GM12878 (cell line): ENCODE results near the gene PUM2. TPM values are rescaled to one million over a fixed set of nuclear protein-coding genes. Genes with fewer than 3 reads are reported as not detected.

Experiments
- ATAC-seq: fragments of 200-7000 bp; cut with Tn5 transposase; 3 replicates; pipeline ENCODE4 v1.9.1; 2020; ENCODE audit warnings: mild to moderate bottlenecking, moderate library complexity
- BruUV-seq: library from RNA; stranded (reverse); fragments of 400-500 nt; replicated peaks from 2 replicates; lab custom pipeline; 2021; lab: Mats Ljungman, UMichigan
- CTCF ChIA-PET: fragments of 300-600 bp; sonication (Branson Sonifier 250); formaldehyde crosslinking; extraction: SDS; loops from one replicate; lab custom pipeline; 2021; ENCODE audit warnings: inconsistent platforms; lab: Yijun Ruan, JAX
- POLR2A ChIA-PET: fragments of 350-600 bp; formaldehyde crosslinking; extraction: SDS; loops from one replicate; lab custom pipeline; 2021; ENCODE audit warnings: inconsistent platforms; lab: Charles Lee
- RAD21 ChIA-PET: fragments of 300-600 bp; sonication (Branson Sonifier 250); formaldehyde crosslinking; loops from one replicate; lab custom pipeline; 2023; ENCODE audit warnings: antibody characterized with exemption; ENCODE audit not compliant: unreplicated experiment; lab: Charles Lee
- SMC1A ChIA-PET: fragments of 300-600 bp; sonication (Branson Sonifier 250); formaldehyde crosslinking; loops from one replicate; lab custom pipeline; 2023; ENCODE audit not compliant: unreplicated experiment, uncharacterized antibody; lab: Charles Lee
- DNase-seq: peaks from one replicate; pipeline ENCODE4 v3.0.0-alpha.2; 2011; ENCODE audit warnings: low read depth, low spot score
- FAIRE-seq: peaks from 3 replicates; lab custom pipeline; 2011; peaks lifted over from hg19 to GRCh38; lab: Jason Lieb, UNC
- H2AFZ ChIP-seq: 2 replicates; pipeline ENCODE4 v1.6.0; 2011; ENCODE audit warnings: low read depth, low read length, control low read depth; ENCODE audit not compliant: control insufficient read depth
- H3K27ac ChIP-seq: 2 replicates; pipeline ENCODE4 v1.5.1; 2011; ENCODE audit warnings: control low read depth; ENCODE audit not compliant: control insufficient read depth, insufficient read depth
- H3K27me3 ChIP-seq, 2 experiments: replicated peaks in 1 of 2; 2 replicates each; pipeline versions ENCODE4 v1.6.0 to v1.6.1; 2011; ENCODE audit warnings: low read length in 1 of 2; ENCODE audit not compliant: control insufficient read depth in 2 of 2, insufficient read depth in 2 of 2
- H3K36me3 ChIP-seq, 2 experiments: 2 replicates each; pipeline ENCODE4 v1.5.1; 2011; ENCODE audit warnings: low read length in 1 of 2; ENCODE audit not compliant: control insufficient read depth in 2 of 2, insufficient read depth in 2 of 2
- H3K4me1 ChIP-seq: 2 replicates; pipeline ENCODE4 v1.6.1; 2011; ENCODE audit warnings: mild to moderate bottlenecking, low read length, moderate library complexity, mixed read lengths; ENCODE audit not compliant: control insufficient read depth, insufficient read depth
- H3K4me2 ChIP-seq: 2 replicates; pipeline ENCODE4 v1.6.0; 2011; ENCODE audit warnings: control low read depth; ENCODE audit not compliant: control insufficient read depth, insufficient read depth
- H3K4me3 ChIP-seq: fragments of 200-600 bp; sonication (generic); 2 replicates; pipeline ENCODE4 v1.5.1; 2016
- H3K79me2 ChIP-seq: 2 replicates; pipeline ENCODE4 v1.6.0; 2011; ENCODE audit warnings: low read length; ENCODE audit not compliant: control insufficient read depth, insufficient read depth
- H3K9ac ChIP-seq: 2 replicates; pipeline ENCODE4 v1.8.0; 2011; ENCODE audit warnings: low read length, control low read depth, mixed read lengths; ENCODE audit not compliant: control insufficient read depth, insufficient read depth
- H3K9me3 ChIP-seq: replicated peaks from 3 replicates; pipeline ENCODE4 v1.5.1; 2011; ENCODE audit warnings: mild to moderate bottlenecking, low read length; ENCODE audit not compliant: control insufficient read depth, insufficient read depth
- H4K20me1 ChIP-seq: 2 replicates; pipeline ENCODE4 v1.6.0; 2011; ENCODE audit not compliant: control insufficient read depth, insufficient read depth
- ATF2 ChIP-seq: IDR thresholded peaks from 2 replicates; pipeline ENCODE4 v1.6.1; 2012; ENCODE audit warnings: low read length, inconsistent platforms
- ATF7 ChIP-seq: fragments of 450-650 bp; IDR thresholded peaks from 2 replicates; pipeline ENCODE4 v1.6.1; 2016; ENCODE audit warnings: low read depth, mild to moderate bottlenecking
- EP300 ChIP-seq, 2 experiments: fragments of 150-350 bp in 1 of 2; IDR thresholded peaks; 2 replicates each; pipeline ENCODE4 v1.6.1; 2011 to 2012; ENCODE audit warnings: low read depth in 2 of 2, low read length in 2 of 2, borderline replicate concordance in 1 of 2, improper control_type of control experiment in 1 of 2, inconsistent platforms in 1 of 2; ENCODE audit not compliant: control insufficient read depth in 1 of 2
- FOXM1 ChIP-seq: IDR thresholded peaks from 2 replicates; pipeline ENCODE4 v1.6.1; 2012; ENCODE audit warnings: low read depth, mild to moderate bottlenecking, inconsistent platforms, low read length, moderate library complexity
- IRF4 ChIP-seq: IDR thresholded peaks from 2 replicates; pipeline ENCODE4 v1.6.1; 2011; ENCODE audit warnings: low read depth, low read length
- MLLT1 ChIP-seq: fragments of 450-650 bp; IDR thresholded peaks from 2 replicates; pipeline ENCODE4 v1.6.1; 2016; ENCODE audit warnings: mild to moderate bottlenecking
- MTA3 ChIP-seq: IDR thresholded peaks from 2 replicates; pipeline ENCODE4 v1.6.1; 2012; ENCODE audit warnings: low read length, inconsistent platforms, borderline replicate concordance
- NBN ChIP-seq: fragments of 450-650 bp; IDR thresholded peaks from 2 replicates; pipeline ENCODE4 v1.6.1; 2016
- NFYB ChIP-seq: IDR thresholded peaks from 2 replicates; pipeline ENCODE4 v1.6.1; 2011; ENCODE audit warnings: low read depth, mild to moderate bottlenecking, low read length, improper control_type of control experiment, moderate library complexity; ENCODE audit not compliant: insufficient read depth
- POLR2AphosphoS2 ChIP-seq: IDR thresholded peaks from 2 replicates; pipeline ENCODE4 v1.6.1; 2011; ENCODE audit warnings: low read depth, mild to moderate bottlenecking, low read length, improper control_type of control experiment, moderate library complexity
- RAD21 ChIP-seq: IDR thresholded peaks from 2 replicates; pipeline ENCODE4 v1.6.1; 2011; ENCODE audit warnings: mild to moderate bottlenecking, low read depth, low read length, moderate library complexity; ENCODE audit not compliant: insufficient read depth
- RCOR1 ChIP-seq: conservative IDR thresholded peaks from 2 replicates; pipeline ENCODE4 v1.6.1; 2012; ENCODE audit warnings: low read depth, low read length, improper control_type of control experiment
- TBL1XR1 ChIP-seq: IDR thresholded peaks from 2 replicates; pipeline ENCODE4 v1.6.1; 2012; ENCODE audit warnings: low read depth, low read length, improper control_type of control experiment
- WGBS: methylation state at CpG from one replicate; pipeline ENCODE4 v1.1.6; 2016; ENCODE audit warnings: low lambda C conversion rate; ENCODE audit not compliant: insufficient replicate concordance, insufficient coverage; ENCODE audit errors: missing lambda C conversion rate; 5-methylcytosine and 5-hydroxymethylcytosine counted together
- in situ Hi-C: fragments of 300-500 bp; cut with MboI; formaldehyde crosslinking; loops from 9 replicates; pipeline ENCODE4 v1.14.3; 2018; ENCODE audit warnings: mixed read lengths
- intact Hi-C: fragments of 100-400 bp; cut with micrococcal nuclease; formaldehyde crosslinking; loops from one replicate; pipeline ENCODE4 v1.14.2; 2022; ENCODE audit not compliant: unreplicated experiment
- polyA plus RNA-seq, 11 experiments: library from polyadenylated mRNA; depleted of rRNA in 4 of 11; unstranded in 6 of 11; stranded (reverse) in 5 of 11; fragments of >200 nt; fragmentation: Nextera tagmentation in 4 of 11; fragmentation: Illumina TruSeq in 1 of 11; extraction: Ambion mirVana in 4 of 11; extraction: Trizol in 1 of 11; gene quantifications; 1 replicate in 1 of 11; 2 replicates in 10 of 11; pipeline versions ENCODE4 v1.2.1 to v1.2.3, GENCODE V29; 2011 to 2016; ENCODE audit warnings: inconsistent platforms in 2 of 11, missing spikeins in 2 of 11, low read depth in 1 of 11
- total RNA-seq, 4 experiments: library from RNA; depleted of rRNA in 3 of 4; stranded (reverse); fragments of >200 nt in 3 of 4; fragmentation: Illumina TruSeq in 1 of 4; extraction: Trizol in 1 of 4; gene quantifications; 2 replicates each; pipeline versions ENCODE4 v1.2.1 to v1.2.3, GENCODE V29; 2013 to 2021

The PUM2 gene
- total and polyA plus RNA-seq, 10 of the 15 experiments (the other 5 are each of a cell fraction or from before 2014, with no cell fraction given): 14.5 to 87.6 (median 29.4) TPM

GRCh38 chr2:20222014-20222768 lies 128.5 kb downstream of the PUM2 start (continued):
- TF ChIP-seq EP300 (IDR thresholded peaks at IDR 0.05; ENCODE audit: borderline replicate concordance in 1 of 2, control insufficient read depth in 1 of 2, low read depth in 2 of 2, low read length in 2 of 2) (peak in 1 of 2 experiments; percentile 36; a peak in 1 of 4 replicates), MLLT1 (peak; percentile 51; the same call in 1 of the 2 replicates), FOXM1 (0 out of 2 replicates have a peak, but pooled peaks have one; percentile 23), RAD21 (0 out of 2 replicates have a peak, but pooled peaks have one; percentile 9), ATF2 (no peak; the same call in 1 of the 2 replicates), TBL1XR1 (0 out of 2 replicates have a peak, but pooled peaks have one; percentile 49)

- H4K20me1 ChIP-seq: no peaks in the 10 kb centered on the region
- intact Hi-C loops (no loop called here), in situ Hi-C loops (no loop called here)
- no peaks in the 10 kb centered on the region for H3K9me3 ChIP-seq
- WGBS: 11% methylated on average over 3 of the region's 3 CpGs
- H3K9ac ChIP-seq: no peak overlapping the region; the same call in 1 of the 2 replicates
- POLR2A ChIA-PET: interaction anchor here (1.0 to 3.8 kb wide), 6 partner anchors 9 to 77 kb away, joined by 3 to 38 read pairs (median 6); no protein-coding TSS in a partner anchor
- peaks cover 35% of the 10 kb centered on the region for H3K4me1 ChIP-seq
- SMC1A ChIA-PET: interaction anchor here (1.0 to 9.6 kb wide), 8 partner anchors 9 to 103 kb away, joined by 3 to 191 read pairs (median 12); no protein-coding TSS in a partner anchor
- no peak overlapping the region for H2AFZ ChIP-seq
- H3K4me2 ChIP-seq: peak overlapping the region; percentile 99; the same call in 1 of the 2 replicates
- CTCF ChIA-PET: interaction anchor here (1.2 to 7.5 kb wide), 6 partner anchors 7 to 118 kb away, joined by 3 to 284 read pairs (median 4); no protein-coding TSS in a partner anchor
- no peak overlapping the region for H3K4me3 ChIP-seq
- DNase-seq: no peak
- no peaks in the 10 kb centered on the region for H3K27me3 ChIP-seq
- TF ChIP-seq IRF4 (no peak), MTA3 (0 out of 2 replicates have a peak, but pooled peaks have one; percentile 27), RCOR1 (no peak), EP300 (IDR thresholded peaks at IDR 0.05; ENCODE audit: borderline replicate concordance in 1 of 2, control insufficient read depth in 1 of 2, low read depth in 2 of 2, low read length in 2 of 2) (no peak), ATF7 (peak; percentile 96), NFYB (no peak), NBN (no peak), POLR2AphosphoS2 (no peak)
- H3K36me3 ChIP-seq: no peaks in the 10 kb centered on the region
- H3K79me2 ChIP-seq: peaks cover 47% of the 10 kb centered on the region
- RAD21 ChIA-PET: interaction anchor here (0.9 to 7.0 kb wide), 11 partner anchors 9 to 171 kb away, joined by 3 to 156 read pairs (median 19); no protein-coding TSS in a partner anchor
- peak overlapping the region; percentile 74 for H3K27ac ChIP-seq
- FAIRE-seq: no peak
- no TSS peak for BruUV-seq
- ATAC-seq: peak; percentile 45
These were observed 129.1 kb downstream of the PUM2 start for GRCh38 chr2:20221555-20221973.
